ENCODE measurements around the gene RUVBL2.

The RUVBL2 gene

DNA sequence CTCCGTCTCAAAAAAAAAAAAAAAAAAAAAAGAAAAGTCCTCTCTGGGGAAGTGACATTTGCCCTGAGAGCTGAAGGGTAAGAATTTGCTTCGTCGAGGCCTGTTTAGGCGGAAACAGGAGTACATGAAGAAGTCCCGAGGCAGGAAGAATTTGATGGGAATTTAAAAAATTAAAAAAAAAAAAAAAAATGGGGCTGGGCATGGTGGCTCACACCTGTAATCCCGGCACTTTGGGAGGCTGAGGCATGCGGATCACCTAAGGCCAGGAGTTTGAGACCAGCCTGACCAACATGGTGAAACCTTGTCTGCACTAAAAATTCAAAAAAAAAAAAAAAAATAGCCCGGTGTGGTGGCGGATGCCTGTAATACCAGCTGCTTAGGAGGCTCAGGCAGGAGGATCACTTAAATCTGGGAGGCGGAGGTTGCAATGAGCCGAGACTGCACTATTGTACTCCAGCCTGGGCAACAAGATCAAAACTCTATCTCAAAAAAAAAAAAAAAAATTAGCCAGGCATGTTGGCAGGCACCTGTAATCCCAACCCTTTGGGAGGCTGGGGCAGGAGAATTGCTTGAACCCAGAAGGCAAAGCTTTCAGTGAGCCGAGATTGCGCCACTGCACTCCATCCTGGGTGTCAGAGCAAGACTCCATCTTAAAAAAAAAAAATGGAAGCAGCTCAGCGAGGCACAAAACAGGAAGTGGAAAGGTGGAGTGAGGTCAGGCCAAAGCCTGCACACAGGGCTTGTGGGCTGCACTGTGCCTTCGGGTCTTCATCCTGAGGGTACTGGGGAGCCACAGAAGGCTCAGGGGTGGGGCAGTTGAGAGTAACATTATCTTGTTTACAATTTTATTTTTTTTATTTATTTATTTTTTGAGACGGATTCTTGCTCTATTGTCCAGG, 34.1 kb upstream of the RUVBL2 start:
- no peak for TF ChIP-seq ZFX (IDR thresholded peaks at IDR 0.05)
- TF ChIP-seq, protein P1, sequence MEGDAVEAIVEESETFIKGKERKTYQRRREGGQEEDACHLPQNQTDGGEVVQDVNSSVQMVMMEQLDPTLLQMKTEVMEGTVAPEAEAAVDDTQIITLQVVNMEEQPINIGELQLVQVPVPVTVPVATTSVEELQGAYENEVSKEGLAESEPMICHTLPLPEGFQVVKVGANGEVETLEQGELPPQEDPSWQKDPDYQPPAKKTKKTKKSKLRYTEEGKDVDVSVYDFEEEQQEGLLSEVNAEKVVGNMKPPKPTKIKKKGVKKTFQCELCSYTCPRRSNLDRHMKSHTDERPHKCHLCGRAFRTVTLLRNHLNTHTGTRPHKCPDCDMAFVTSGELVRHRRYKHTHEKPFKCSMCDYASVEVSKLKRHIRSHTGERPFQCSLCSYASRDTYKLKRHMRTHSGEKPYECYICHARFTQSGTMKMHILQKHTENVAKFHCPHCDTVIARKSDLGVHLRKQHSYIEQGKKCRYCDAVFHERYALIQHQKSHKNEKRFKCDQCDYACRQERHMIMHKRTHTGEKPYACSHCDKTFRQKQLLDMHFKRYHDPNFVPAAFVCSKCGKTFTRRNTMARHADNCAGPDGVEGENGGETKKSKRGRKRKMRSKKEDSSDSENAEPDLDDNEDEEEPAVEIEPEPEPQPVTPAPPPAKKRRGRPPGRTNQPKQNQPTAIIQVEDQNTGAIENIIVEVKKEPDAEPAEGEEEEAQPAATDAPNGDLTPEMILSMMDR (conservative IDR thresholded peaks at IDR 0.05): no peak
- no peak overlapping the region for H3K27ac ChIP-seq

DNA sequence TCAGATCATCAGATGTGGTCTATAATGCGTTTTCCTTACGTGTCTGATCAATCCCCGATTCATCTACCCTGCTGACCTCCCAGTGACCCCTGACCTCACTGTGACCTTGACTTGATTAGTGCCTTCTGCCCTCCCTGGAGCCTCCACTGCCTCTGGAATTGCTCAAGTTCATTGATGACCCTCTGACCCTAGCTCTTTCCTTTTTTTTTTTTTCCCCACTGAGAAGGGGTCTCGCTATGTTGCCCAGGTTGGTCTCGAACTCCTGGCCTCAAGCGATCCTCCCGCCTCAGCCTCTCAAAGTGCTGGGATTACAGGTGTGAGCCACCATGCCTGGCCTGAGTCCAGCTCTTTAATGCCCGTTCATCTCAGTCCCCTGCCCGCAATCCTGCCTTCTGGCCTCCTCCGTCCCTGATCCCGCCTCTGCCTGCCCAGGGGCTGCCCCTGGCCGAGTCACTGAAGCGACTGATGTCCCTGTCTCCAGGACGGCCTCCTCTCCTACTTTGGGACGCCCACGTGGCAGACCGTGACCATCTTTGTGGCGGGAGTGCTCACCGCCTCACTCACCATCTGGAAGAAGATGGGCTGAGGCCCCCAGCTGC, 32.5 kb upstream of the RUVBL2 start:
- no peak for TF ChIP-seq ZFX (IDR thresholded peaks at IDR 0.05)
- TF ChIP-seq, protein P1 (conservative IDR thresholded peaks at IDR 0.05): no peak
- H3K27ac ChIP-seq: no peak overlapping the region

DNA sequence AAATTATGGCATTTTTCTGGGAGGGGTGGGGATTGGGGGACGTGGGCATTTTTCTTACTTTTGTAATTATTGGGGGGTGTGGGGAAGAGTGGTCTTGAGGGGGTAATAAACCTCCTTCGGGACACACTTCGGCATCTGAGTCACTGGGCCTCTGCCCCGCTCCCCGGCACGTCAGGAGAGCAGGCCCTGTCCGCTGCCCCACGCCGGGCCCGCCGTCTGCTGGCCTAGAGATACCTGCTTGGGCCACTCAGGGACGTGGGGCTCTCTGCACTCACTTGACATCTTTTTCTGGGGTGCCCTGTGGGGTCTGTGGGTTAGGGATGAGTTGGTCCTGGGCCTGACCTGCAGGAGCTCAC, 32.0 kb upstream of the RUVBL2 start:
- no peak for TF ChIP-seq ZFX (IDR thresholded peaks at IDR 0.05)
- TF ChIP-seq, protein P1 (conservative IDR thresholded peaks at IDR 0.05): no peak
- H3K27ac ChIP-seq: no peak overlapping the region

DNA sequence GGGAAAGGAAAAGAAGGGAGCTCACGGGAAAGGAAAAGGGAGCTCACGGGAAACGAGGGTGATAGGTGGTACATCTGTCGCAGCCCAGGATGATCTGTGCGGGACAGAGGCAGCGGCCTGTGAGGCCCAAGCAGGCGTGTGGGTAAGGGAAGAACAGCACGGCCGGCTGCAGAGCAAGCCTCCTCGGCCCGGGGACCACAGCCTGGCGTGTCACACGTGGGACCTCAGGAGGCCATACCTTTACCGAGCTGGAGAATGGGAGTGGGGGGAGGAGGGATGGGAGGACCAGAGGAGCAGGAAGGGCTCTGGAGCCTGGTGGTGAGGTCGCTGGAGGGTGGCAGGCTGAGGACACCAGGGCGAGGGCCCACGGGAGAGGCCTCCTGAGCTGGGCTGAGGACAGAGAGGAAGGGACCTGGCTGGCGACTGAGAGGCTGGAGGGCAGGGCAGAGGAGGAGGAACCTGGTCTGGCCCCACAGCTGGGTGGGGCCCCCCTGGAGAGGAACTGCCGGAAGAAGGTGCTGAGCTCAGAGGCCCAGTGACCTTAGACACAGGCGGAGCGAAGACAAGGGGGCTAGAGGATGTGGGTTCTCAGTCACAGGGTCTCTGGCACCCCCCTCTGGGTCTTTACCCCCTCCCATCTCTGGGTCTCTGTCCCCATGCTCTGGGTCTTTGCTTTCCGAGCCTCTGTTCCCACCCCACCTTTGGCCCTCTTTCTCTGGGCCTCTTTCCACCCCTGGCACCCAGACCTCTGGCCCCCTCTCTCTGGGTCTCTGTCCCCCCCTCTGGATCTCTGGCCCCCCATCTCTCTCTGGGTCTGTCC, 31.4 kb upstream of the RUVBL2 start:
- TF ChIP-seq, protein P1 (conservative IDR thresholded peaks at IDR 0.05): no peak
- no peak for TF ChIP-seq ZFX (IDR thresholded peaks at IDR 0.05)
- H3K27ac ChIP-seq: no peak overlapping the region

DNA sequence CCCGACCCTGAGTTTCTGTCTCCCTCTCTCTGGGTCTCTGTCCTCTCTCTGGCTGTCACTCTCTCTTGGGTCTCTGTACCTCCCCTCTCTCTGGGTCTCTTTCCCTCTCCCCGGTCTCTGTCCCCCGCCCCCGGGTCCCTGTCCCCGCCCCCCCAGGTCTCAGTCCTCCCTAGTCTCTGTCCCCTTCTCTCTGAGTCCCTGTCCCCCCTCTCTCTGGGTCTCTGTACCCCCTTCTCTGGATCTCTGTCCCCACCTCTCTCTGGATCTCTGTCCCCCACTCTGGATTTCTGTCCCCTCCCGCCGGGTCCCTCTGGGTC, 30.9 kb upstream of the RUVBL2 start:
- TF ChIP-seq, protein P1 (conservative IDR thresholded peaks at IDR 0.05): no peak
- TF ChIP-seq ZFX (IDR thresholded peaks at IDR 0.05): no peak
- no peak overlapping the region for H3K27ac ChIP-seq

DNA sequence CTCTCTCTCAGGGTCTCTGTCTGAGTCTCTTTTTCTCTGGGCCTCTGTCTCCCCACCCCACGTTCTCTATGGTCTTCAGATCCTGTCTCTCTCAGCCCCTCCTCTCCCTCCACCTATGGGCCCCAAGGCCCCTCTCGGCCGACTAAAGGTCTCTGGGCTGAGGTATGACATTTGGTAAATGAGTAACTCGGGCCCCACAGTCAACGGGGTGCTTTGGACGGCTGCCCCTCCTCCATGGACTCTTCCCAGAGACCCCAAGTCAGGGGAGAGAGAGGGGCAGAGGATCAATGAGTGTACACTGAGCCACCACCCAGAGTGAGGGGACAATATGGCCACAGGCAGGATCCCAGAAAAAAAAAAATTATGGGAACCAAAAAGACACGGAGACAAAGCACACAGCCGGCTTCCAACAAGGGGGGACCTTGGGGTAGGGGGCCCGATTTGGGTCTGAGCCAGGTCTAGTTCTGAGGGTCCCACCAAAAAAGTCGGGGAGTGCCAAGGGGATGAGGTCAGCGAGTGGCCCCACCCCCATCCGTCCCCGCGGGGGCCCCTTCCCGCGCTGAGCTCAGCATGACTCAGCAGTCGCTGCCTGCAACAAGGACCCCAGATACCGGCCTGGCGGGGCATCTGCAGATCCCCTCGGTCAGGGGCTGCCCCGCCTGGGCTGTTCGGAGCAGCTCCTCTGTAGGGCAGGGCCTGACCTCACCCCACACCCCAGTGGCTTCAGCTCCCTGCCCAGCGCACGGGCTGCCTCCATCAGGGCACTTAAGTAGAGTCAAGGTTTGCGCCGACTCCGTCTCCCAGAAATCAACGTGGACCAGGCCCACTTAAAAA, 30.1 kb upstream of the RUVBL2 start:
- TF ChIP-seq, protein P1 (conservative IDR thresholded peaks at IDR 0.05): no peak
- no peak for TF ChIP-seq ZFX (IDR thresholded peaks at IDR 0.05)
- H3K27ac ChIP-seq: peak overlapping the region; percentile 70

Measured in C4-2B (cell line).